GM06990 (cell line): ENCODE data around the gene PRR7.

Source experiments
- DNase-seq: peaks from one replicate; pipeline ENCODE4 v3.0.0-alpha.2; 2011; ENCODE audit not compliant: insufficient read length; ENCODE audit errors: extremely low read depth
- H3K27me3 ChIP-seq: replicated peaks from 2 replicates; pipeline ENCODE4 v1.6.0; 2011; ENCODE audit warnings: low read length; ENCODE audit not compliant: control insufficient read depth, insufficient read depth
- H3K36me3 ChIP-seq: 2 replicates; pipeline ENCODE4 v1.5.1; 2011; ENCODE audit warnings: low read length; ENCODE audit not compliant: control insufficient read depth, insufficient read depth
- H3K4me3 ChIP-seq: replicated peaks from 2 replicates; pipeline ENCODE4 v1.5.1; 2011; ENCODE audit warnings: low read depth, mild to moderate bottlenecking, control low read depth, low read length
- TF ChIP-seq, protein P1 (sequence below): IDR thresholded peaks from 2 replicates; pipeline ENCODE4 v1.5.1; 2011; ENCODE audit warnings: low read length, control low read depth, mild to moderate bottlenecking, inconsistent platforms; ENCODE audit not compliant: insufficient read depth, poor library complexity, severe bottlenecking

The PRR7 gene

GRCh38 chr5:177474002-177474476 is 27.4 kb downstream of the PRR7 start:
- TF ChIP-seq, protein P1, sequence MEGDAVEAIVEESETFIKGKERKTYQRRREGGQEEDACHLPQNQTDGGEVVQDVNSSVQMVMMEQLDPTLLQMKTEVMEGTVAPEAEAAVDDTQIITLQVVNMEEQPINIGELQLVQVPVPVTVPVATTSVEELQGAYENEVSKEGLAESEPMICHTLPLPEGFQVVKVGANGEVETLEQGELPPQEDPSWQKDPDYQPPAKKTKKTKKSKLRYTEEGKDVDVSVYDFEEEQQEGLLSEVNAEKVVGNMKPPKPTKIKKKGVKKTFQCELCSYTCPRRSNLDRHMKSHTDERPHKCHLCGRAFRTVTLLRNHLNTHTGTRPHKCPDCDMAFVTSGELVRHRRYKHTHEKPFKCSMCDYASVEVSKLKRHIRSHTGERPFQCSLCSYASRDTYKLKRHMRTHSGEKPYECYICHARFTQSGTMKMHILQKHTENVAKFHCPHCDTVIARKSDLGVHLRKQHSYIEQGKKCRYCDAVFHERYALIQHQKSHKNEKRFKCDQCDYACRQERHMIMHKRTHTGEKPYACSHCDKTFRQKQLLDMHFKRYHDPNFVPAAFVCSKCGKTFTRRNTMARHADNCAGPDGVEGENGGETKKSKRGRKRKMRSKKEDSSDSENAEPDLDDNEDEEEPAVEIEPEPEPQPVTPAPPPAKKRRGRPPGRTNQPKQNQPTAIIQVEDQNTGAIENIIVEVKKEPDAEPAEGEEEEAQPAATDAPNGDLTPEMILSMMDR, result no peak
- Histone ChIP-seq H3K4me3 (no peak overlapping the region), H3K27me3 (no peaks in the 10 kb centered on the region; the same call in 1 of the 2 replicates), H3K36me3 (no peaks in the 10 kb centered on the region)
- no peak for DNase-seq

DNA sequence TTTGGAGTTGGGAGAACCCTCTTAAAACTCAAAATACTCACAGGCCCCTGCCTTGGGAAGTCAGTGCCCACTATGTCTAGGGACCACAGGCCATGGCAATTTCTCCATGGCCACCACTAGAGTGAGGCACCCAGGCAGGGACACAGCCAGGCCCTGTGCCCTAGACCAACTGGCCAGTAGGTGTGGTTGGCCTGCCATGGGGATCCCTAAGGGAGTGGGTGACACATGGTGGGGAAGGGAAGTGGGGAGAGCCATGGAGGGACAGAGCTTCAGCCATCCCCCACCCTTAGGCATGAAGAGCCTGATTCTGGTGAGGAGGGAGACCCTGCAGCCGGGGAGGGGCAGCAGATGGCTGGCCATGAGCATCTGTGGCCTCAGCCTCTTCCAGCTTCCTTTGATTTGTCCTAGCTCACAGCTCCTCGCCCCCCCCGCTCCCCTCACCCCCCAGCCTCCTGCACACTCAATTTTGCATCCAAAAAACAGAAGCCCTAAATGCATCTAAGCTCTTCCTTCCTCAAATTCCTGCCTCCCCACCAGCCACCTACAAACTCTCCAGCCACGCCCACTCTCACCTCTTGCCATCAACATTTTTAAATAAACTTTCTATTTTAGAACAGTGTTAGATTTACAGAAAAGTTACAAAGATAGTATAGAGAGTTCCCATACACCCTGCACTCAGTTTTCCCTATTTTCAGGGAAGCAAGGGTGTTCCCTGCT is 28.4 kb downstream of the PRR7 start:
- DNase-seq, result no peak
- no peak overlapping the region for H3K4me3 ChIP-seq
- H3K36me3 ChIP-seq, result no peaks in the 10 kb centered on the region
- TF ChIP-seq, protein P1, result no peak
- H3K27me3 ChIP-seq, result no peaks in the 10 kb centered on the region; the same call in 1 of the 2 replicates

DNA sequence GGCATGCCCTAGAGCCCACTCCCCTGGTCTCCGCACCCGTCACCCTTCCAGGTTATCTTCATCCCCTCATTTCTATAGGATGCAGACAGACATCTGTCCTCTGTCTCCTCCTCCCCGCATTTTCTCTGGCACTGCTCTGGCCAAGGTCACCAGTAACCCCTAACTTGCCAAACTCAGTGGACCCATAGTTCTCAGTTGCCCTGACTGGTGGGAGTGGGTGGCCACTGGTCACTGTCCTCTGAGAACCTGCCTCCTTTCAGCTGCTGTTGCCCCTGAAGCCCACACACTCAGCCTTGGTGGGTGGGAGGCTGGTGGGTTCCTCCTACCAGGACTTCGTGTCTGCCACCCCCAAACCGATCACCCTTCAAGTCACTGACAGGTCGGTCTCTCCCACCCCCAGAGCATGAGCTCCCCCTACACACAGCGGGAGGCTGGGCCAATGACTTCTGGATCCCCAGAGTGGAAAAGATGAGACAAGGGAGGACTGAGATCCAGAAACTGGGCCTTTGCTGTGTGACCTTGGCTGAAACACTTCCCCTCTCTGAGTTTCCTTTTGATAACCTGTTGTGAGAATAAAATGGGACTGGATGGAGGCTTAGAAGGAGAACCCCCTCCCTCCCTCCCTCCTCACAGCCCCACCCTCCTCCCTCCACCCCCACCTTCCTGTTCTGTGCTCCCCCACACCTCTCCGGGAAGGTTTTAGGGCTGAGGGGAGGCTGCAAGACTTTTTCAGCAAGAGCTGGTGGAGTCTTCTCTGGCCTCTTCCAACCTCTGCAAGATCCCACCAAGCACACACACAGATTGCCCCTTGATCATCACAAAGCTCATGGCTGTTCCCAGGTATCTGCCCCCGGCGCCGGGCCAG is 29.2 kb downstream of the PRR7 start:
- Histone ChIP-seq H3K36me3 (no peaks in the 10 kb centered on the region), H3K27me3 (no peaks in the 10 kb centered on the region; the same call in 1 of the 2 replicates), H3K4me3 (no peak overlapping the region)
- TF ChIP-seq, protein P1, result no peak
- no peak for DNase-seq

DNA sequence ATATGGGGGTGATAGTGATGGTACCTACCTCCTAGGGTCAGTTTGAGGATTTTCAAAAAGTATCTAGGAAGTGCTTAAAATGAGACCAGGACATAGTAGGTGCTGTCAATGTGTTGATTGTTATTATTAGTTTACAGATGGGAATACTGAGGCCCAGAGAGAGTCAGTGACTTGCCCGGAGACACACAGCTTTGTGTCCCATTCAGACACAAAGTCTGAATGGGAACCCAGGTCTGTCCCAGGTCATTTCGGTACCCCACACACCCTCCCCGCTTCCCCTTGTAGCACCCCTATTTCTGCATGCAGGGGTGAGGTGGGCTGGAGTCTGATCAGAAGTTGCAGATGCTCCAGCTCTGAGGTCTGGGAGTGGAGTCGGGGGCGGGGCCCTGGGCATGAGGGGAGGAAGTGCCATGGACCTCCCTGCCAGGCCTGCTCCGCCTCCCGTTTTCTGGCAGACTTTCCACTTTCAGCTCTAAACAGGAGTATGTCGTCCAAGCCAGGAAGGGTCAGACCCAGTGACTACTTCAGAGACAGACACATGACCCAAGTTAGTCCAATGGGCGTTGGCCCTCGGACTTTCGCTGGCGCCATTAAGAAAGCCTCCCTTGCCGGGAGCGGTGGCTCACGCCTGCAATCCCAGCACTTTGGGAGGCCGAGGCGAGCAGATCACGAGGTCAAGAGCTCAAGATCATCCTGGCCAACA is 30.1 kb downstream of the PRR7 start:
- Histone ChIP-seq H3K36me3 (no peaks in the 10 kb centered on the region; the same call in 1 of the 2 replicates), H3K4me3 (no peak overlapping the region), H3K27me3 (no peaks in the 10 kb centered on the region; the same call in 1 of the 2 replicates)
- TF ChIP-seq, protein P1, result no peak
- DNase-seq, result no peak

DNA sequence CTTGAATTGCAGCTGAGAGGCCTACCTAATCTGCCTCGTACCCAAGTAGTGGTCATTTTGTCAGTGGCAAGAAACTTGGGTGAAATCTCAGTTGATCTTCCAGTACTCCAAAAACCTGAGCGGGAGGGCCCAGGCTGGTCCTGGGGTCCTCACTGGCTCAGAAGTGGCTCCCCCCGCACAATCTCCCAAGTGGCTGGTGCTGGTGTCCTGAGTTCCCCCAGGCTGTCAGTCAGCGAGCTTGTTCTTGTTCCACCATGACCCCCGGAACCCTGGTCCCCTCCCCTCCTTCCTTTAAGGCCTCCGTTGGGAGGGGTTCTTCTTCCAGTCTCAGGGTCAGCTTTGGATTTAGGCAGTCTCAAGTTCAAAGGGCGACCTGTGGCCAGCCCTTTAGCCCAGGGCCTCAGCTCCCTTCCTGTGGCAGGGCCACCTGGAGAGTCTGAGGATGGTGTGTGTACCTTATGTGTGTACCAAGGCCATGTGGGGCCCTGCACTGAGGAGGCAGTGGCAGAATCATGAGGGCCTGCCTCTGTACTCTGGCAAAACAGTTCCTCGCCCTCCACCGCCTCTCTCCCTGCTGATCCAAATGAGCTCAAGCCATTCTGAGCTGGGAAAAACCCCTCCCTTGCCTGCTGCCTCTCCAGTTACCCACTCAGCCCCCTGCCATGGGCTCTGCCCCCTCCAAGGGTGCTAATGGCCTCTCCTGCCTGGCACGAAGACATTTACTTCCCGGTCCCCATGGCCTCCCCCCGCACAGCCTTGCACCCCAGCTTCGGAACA is 31.3 kb downstream of the PRR7 start:
- Histone ChIP-seq H3K36me3 (no peaks in the 10 kb centered on the region; the same call in 1 of the 2 replicates), H3K27me3 (no peaks in the 10 kb centered on the region; the same call in 1 of the 2 replicates), H3K4me3 (no peak overlapping the region)
- TF ChIP-seq, protein P1, result no peak
- DNase-seq, result no peak
